Measurements from ENCODE around the gene GLRA1.

DNA sequence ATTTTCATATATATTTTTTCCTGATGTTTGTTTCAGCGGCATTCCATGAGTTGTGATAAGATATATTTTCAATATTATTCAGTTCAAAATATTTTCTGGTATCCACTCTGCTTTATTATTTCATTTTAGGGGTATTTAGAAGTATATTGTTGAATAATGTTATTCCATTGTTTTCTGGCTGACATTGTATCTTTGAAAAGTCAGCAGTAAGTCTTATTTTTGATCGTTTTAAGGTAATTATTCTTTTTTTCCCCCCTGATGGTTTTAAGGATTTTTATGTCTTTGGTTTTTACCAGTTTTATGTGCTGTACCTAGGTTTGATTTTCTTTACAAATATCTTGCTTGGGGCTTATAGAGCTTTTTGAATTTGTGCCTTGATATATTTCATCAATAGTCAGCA lies 6.6 kb upstream of the GLRA1 start:
- TF ChIP-seq, protein P1, sequence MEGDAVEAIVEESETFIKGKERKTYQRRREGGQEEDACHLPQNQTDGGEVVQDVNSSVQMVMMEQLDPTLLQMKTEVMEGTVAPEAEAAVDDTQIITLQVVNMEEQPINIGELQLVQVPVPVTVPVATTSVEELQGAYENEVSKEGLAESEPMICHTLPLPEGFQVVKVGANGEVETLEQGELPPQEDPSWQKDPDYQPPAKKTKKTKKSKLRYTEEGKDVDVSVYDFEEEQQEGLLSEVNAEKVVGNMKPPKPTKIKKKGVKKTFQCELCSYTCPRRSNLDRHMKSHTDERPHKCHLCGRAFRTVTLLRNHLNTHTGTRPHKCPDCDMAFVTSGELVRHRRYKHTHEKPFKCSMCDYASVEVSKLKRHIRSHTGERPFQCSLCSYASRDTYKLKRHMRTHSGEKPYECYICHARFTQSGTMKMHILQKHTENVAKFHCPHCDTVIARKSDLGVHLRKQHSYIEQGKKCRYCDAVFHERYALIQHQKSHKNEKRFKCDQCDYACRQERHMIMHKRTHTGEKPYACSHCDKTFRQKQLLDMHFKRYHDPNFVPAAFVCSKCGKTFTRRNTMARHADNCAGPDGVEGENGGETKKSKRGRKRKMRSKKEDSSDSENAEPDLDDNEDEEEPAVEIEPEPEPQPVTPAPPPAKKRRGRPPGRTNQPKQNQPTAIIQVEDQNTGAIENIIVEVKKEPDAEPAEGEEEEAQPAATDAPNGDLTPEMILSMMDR (conservative IDR thresholded peaks at IDR 0.05; ENCODE audit: low read depth, low read length): no peak
- TF ChIP-seq RAD21 (IDR thresholded peaks at IDR 0.05; ENCODE audit: low read length) (no peak), BHLHE40 (IDR thresholded peaks at IDR 0.05; ENCODE audit: low read depth, low read length) (no peak), SMC3 (IDR thresholded peaks at IDR 0.05; ENCODE audit: low read depth, low read length) (no peak), POLR2A (IDR thresholded peaks at IDR 0.05; ENCODE audit: low read depth, low read length) (no peak), RFX5 (IDR thresholded peaks at IDR 0.05; ENCODE audit: low read depth, low read length) (no peak)
- TF ChIP-seq, protein P2, sequence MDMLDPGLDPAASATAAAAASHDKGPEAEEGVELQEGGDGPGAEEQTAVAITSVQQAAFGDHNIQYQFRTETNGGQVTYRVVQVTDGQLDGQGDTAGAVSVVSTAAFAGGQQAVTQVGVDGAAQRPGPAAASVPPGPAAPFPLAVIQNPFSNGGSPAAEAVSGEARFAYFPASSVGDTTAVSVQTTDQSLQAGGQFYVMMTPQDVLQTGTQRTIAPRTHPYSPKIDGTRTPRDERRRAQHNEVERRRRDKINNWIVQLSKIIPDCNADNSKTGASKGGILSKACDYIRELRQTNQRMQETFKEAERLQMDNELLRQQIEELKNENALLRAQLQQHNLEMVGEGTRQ (IDR thresholded peaks at IDR 0.05; ENCODE audit: low read depth, low read length): no peak
